Retinal pigment epithelial cell (primary cell): ENCODE data around the gene BRI3.

Source experiments
- DNase-seq: peaks from one replicate; pipeline ENCODE4 v3.0.0-alpha.2; 2010; ENCODE audit warnings: low read depth
- H3K4me3 ChIP-seq: 2 replicates; pipeline ENCODE4 v1.5.1; 2011; ENCODE audit warnings: mild to moderate bottlenecking, low read length, control low read depth, moderate library complexity
- TF ChIP-seq, protein P1 (sequence below): conservative IDR thresholded peaks from 2 replicates; pipeline ENCODE4 v1.5.1; 2011; ENCODE audit warnings: low read depth, low read length, control low read depth, inconsistent platforms

BRI3 gene

DNA sequence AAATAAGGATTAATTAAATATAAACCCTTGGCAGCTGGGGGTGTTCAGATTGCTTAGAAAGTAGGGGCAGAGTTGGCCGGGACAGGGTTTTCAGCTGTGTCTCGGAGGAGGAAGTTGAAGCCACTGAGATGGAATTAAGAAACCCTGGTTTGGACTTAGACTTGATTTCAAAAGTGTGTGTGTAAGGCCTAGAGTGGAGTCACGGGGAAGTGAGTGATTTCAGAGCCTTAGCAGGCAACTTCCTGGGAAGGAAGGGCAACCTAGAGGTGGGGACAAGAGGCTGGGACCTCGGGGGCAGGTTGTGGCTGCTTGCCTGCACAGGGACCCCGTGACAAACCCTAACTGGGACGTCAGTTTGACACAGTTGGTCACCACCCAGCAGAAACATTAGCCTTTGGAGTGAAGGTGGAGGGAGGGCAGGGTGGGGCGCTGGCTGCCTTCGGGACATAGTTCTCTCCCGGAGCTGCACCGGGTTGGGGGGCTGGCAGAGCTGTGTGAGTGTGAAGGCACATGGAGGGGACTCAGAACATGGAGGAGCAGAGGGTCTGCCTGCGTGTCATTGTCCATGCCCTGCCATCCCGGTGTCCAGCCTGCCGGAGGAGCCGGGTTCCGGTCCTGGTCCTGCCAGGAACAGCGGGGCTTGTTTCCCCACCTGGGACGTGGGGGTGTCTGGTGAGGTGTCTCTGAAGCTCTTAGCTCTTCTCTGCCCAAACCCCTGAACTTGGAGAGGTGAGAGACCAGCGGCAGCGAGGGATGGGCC lies 1.8 kb downstream of the BRI3 start:
- TF ChIP-seq, protein P1, sequence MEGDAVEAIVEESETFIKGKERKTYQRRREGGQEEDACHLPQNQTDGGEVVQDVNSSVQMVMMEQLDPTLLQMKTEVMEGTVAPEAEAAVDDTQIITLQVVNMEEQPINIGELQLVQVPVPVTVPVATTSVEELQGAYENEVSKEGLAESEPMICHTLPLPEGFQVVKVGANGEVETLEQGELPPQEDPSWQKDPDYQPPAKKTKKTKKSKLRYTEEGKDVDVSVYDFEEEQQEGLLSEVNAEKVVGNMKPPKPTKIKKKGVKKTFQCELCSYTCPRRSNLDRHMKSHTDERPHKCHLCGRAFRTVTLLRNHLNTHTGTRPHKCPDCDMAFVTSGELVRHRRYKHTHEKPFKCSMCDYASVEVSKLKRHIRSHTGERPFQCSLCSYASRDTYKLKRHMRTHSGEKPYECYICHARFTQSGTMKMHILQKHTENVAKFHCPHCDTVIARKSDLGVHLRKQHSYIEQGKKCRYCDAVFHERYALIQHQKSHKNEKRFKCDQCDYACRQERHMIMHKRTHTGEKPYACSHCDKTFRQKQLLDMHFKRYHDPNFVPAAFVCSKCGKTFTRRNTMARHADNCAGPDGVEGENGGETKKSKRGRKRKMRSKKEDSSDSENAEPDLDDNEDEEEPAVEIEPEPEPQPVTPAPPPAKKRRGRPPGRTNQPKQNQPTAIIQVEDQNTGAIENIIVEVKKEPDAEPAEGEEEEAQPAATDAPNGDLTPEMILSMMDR = no peak
- DNase-seq = peak; percentile 61
- H3K4me3 ChIP-seq = peak overlapping the region; percentile 91

DNA sequence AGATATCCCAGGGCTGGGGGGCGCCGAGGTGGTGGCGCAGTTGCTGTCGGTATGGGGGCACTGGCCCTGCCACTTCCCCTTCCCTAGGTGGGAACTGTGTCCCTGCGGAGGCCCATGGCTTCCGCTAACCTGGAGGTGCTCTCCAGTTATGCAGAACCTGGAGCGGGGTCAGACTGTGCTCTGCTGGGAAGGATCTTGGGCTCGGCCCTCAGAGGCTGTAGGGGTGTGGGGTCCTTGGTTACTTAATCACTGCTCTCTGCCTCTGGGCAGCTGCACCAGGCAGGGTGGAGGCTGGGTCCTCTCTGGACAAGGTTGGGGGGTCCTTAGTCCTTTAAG lies 2.4 kb downstream of the BRI3 start:
- DNase-seq = no peak
- H3K4me3 ChIP-seq = peak overlapping the region; percentile 91
- TF ChIP-seq, protein P1 = no peak

DNA sequence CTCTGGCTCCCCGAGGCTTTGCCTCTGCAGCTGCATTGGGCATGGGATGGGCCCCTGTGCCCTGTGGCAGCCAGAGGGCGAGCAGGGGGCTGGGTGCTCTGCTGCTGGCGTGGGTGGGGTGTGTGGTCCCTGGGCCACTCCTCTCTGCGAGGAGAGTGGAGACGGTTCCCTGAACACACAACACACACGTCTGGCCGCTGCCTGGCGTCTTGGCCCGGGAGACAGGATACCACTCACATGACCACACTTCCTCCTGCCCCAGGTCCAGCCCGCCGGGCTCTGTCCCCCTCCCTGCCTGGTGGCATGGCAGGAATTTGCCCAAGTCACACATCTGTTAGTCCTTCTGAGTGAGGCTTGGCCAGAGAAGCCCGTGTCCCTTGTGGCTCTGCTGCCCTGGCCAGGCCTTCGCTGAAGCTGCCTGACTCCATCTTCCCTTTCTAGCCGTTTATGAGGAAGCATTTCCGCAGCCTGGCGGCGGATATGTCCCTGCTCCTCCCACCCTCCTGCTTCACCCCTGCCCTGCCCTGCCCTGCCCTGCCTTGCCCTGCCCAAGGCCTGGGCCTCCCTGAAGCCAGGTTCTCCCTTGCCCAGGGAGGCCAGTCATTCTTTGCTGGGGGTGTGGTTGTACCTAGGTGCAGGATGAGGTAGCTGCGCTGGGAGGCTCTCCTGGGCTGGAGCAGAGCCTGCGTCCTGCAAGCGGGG lies 3.0 kb downstream of the BRI3 start:
- no peak for DNase-seq
- peak overlapping the region; percentile 91 for H3K4me3 ChIP-seq
- TF ChIP-seq, protein P1 = no peak

DNA sequence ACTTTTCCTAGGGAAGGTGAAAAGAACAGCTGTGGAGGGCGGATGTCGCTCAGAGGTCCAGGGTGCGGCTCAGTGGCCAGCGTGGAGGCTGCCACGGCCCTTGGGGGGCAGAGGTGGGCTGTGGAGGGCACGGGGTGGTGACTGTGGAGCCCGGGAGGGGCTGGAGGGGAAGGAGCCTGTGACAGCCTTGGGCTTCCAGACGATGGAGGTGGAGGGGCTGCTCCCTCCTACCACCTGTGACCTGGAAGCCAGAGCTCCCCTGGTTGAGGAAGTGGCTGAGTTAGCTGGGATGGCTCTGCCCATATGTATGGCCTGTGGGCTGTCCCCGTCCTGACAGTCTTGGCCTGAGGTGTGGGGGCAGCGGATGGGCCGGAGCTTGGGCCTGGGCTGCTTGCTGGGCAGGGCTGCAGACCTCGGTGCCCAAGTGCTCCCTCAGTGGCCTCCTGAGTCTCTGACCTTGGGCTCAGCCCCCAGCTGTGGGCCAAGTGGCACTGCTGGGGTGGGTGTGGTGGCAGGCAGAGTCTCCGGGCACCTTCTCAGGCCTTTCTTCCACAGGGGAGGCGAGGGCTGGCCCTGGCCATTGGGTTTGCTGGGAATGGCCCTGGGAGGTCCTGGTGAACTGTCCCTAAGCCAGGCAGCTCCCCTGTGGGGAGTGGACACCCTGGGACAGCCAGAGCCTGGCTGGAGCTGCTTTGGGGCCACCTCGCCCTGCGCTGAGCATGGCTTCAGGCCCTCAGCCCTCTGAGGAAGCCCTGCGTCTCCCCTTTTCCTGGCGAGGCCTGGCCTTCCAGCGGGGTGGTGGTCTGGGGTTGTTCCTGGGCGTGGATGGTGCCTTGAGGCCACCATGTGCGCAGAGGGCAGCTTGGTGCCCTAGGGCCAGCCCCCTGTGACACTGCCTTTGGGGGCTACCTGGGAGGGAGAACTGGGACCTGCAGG lies 3.9 kb downstream of the BRI3 start:
- DNase-seq = no peak
- peak overlapping the region; percentile 91 for H3K4me3 ChIP-seq
- TF ChIP-seq, protein P1 = no peak

DNA sequence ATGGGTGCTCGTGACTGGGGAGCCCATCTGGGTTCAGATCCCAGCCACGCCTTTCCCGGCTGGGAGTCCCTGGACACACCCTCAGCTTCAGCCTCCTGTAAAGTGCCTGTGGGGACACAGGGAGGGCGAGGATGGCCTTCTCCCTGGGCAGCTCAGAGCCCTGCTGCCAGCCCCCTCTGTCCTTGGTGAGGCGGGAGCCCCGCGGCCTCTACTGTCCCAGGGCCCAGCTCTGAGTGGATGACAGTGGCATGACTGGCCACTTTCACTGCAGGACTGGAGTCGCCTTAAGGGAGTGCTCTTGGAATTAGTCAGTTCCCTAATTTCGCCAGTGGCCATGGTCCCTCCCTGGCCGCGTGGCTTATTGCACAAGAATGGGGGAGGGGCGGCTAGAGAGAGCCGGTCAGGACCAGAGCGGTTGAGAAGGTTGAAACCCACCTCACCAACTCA lies 4.6 kb downstream of the BRI3 start:
- H3K4me3 ChIP-seq = peak overlapping the region; percentile 29
- no peak for DNase-seq
- TF ChIP-seq, protein P1 = no peak

DNA sequence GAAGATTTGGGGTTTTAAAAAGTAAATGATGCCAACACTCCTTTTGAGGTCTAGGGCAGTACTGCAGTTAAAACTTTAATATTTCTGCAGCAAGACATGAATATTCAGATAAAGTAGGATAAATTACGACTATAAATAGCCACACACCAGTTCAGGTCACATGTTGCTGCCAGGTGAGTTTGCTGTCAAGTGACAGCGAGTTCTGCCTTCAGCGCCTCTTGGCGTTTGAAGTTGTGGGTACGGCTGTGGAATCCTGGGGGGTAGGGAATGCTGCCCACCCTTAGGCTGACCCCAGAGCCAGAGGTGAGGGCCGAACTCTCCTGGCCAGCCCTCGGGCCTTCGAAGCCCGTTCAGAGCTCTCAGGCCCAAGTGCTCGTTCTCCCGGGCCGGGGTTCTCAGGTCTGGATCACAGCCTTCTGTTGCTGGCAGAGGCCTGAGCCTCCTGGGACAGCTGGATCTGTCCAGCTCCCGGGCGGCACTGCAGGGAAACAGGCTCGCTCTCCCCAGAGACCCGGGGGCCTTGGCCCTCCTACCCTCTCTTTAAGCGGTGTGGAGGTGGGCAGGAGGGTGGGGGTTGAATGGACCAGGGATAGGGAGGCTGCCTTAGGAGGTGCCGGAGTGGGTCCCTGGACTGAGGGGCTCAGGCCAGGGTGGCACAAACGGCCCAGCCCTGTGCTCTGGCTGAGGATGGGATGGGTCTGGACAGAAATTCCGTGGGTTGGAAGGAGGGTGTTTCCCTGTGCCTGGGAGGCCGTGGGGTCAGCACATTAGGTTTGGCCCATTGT lies 5.4 kb downstream of the BRI3 start:
- TF ChIP-seq, protein P1 = no peak
- no peak for DNase-seq
- peak overlapping the region; percentile 29 for H3K4me3 ChIP-seq
